ENCODE results near the gene ORAI3. TPM values are rescaled to one million over a fixed set of nuclear protein-coding genes. Genes with fewer than 3 reads are reported as not detected.
"Not testable (repeated sequence)": the region's sequence is repeated elsewhere in the genome, so short reads cannot be mapped to it uniquely, and the experiment has no call there.

Gene ORAI3
- total RNA-seq, 1 donor from 2014 or later, result 26.2 TPM

DNA sequence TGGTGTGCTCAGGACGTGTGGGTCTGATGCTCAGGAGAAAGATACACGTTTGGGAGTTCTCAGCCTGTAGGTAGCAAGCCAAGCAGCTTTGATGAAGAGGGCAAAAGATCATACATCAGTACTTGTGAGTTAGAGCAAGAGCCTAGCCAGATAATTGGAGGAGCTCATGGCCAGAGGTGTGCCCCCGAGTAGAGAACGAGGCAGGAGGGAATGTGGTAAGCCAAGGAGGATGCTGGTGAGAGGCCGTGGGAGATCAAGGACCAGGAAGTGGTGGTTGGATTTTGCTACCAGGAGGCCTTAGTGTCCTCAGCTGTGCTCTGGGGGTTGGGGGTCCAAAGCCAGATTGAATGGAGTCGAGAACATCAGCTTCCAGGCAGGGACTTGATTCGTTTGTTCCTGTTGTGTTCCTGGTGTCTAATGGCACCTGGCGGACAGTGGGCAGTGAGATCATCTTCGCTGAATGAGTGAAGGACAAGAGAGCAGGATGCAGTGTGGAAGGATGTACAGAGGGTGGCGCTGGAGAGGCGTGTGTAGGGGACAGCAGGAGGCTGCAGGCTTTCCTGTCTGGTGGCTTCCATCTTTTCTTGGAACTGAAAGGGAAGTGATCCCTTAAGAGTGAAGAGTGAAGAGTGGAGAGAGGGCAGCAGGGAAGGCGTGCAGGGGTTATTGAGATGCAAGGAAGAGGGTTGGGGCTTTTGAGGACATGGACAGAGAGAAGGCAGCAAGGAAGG is 13.9 kb upstream of the ORAI3 start:
- peak; percentile 19 for TF ChIP-seq CTCF (IDR thresholded peaks at IDR 0.05; ENCODE audit: unreplicated experiment)
- DNase-seq (ENCODE audit: low spot score in 2 of 2, unreplicated experiment in 2 of 2), result no peak
- Mint-ChIP-seq H3K4me3 (no peak overlapping the region), H3K27ac (no peak overlapping the region), H3K27me3 (ENCODE audit: low read depth) (no peaks in the 10 kb centered on the region), H3K9me3 (no peaks in the 10 kb centered on the region), H3K36me3 (peaks cover 38% of the 10 kb centered on the region), H3K4me1 (peaks cover 2% of the 10 kb centered on the region)

DNA sequence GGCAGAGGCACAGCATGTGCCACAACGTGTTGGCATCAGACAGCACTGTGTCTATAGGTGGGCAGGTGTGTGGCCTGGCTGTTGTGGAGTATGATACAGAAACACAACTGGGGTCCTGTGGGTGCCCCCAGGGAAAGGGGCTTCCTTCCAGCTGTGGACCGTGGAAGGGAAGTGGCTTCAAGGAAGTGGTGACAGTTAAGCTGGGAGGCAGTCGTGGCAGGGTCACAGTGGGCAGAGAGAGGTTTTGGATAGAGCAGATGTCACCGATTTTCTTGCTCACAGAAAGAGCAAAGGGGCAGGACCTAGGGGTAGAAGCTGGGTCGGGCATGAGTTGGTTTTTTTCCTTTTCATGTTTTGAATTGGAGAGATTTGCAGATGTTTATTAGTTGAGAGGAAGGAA is 11.2 kb upstream of the ORAI3 start:
- no peak for TF ChIP-seq CTCF (IDR thresholded peaks at IDR 0.05; ENCODE audit: unreplicated experiment)
- no peaks in the 10 kb centered on the region for H3K27me3 Mint-ChIP-seq (ENCODE audit: low read depth)
- peaks cover 2% of the 10 kb centered on the region for H3K4me1 Mint-ChIP-seq
- H3K9me3 Mint-ChIP-seq, result no peaks in the 10 kb centered on the region
- peaks cover 40% of the 10 kb centered on the region for H3K36me3 Mint-ChIP-seq
- DNase-seq (ENCODE audit: low spot score in 2 of 2, unreplicated experiment in 2 of 2), result no peak
- peak overlapping the region; percentile 4 for H3K27ac Mint-ChIP-seq
- H3K4me3 Mint-ChIP-seq, result no peak overlapping the region

- DNase-seq (ENCODE audit: low spot score in 2 of 2, unreplicated experiment in 2 of 2); H3K27me3 Mint-ChIP-seq (ENCODE audit: low read depth); H3K9me3 Mint-ChIP-seq; H3K4me3 Mint-ChIP-seq; H3K27ac Mint-ChIP-seq; H3K4me1 Mint-ChIP-seq: not testable (repeated sequence)
- peaks cover 50% of the 10 kb centered on the region for H3K36me3 Mint-ChIP-seq
Observed at GRCh38 chr16:30939571-30939970, 9.3 kb upstream of the ORAI3 start.

- no peak for DNase-seq (ENCODE audit: low spot score in 2 of 2, unreplicated experiment in 2 of 2)
Observed at GRCh38 chr16:30941600-30942425, 7.1 kb upstream of the ORAI3 start.

DNA sequence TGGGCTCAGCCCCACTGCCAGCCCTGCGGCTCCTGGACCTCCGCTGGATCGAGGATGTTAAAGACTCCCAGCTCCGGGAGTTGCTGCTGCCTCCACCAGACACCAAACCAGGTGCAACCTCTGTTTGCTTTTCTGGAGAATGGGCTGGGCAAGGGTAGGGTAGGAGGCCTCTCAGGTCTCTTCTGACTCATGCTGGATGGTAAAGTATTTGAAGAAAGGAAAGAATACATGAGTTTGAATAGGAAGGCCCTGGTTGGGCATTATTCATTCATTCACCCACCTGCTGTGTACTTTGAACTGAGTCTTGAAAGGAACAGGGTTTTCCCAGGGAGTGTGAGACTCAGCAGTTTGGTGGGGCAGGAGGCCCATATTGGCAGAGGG is 6.5 kb upstream of the ORAI3 start:
- TF ChIP-seq CTCF (IDR thresholded peaks at IDR 0.05; ENCODE audit: unreplicated experiment), result no peak
- no peak overlapping the region for H3K27ac Mint-ChIP-seq
- peaks cover 40% of the 10 kb centered on the region for H3K36me3 Mint-ChIP-seq
- H3K27me3 Mint-ChIP-seq (ENCODE audit: low read depth), result no peaks in the 10 kb centered on the region
- H3K9me3 Mint-ChIP-seq, result no peaks in the 10 kb centered on the region
- no peak for DNase-seq (ENCODE audit: low spot score in 2 of 2, unreplicated experiment in 2 of 2)
- H3K4me3 Mint-ChIP-seq, result no peak overlapping the region
- peaks cover 2% of the 10 kb centered on the region for H3K4me1 Mint-ChIP-seq

More at GRCh38 chr16:30941600-30942425, 7.1 kb upstream of the ORAI3 start:
- TF ChIP-seq CTCF (IDR thresholded peaks at IDR 0.05; ENCODE audit: unreplicated experiment), result peak; percentile 59
- Mint-ChIP-seq H3K4me1 (peaks cover 2% of the 10 kb centered on the region), H3K27ac (no peak overlapping the region), H3K9me3 (no peaks in the 10 kb centered on the region), H3K36me3 (peaks cover 45% of the 10 kb centered on the region), H3K27me3 (ENCODE audit: low read depth) (no peaks in the 10 kb centered on the region), H3K4me3 (no peak overlapping the region)

DNA sequence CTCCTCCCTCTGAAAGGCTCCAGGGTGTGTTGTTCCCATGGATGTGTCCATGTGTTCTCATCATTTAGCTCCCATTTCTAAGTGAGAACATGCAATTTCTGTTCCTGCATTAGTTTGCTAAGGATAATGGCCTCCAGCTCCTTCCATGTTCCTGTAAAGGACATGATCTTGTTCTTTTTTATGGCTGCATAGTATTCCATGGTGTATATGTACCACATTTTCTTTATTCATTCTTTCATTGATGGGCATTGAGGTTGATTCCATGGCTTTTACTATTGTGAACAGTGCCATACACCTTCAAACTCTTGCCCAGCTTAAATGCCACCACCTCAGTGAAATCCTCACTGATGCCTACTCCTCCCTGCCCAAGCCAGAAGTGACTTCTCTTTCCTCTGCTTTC is 4.5 kb upstream of the ORAI3 start:
- H3K4me1 Mint-ChIP-seq, result peaks cover 4% of the 10 kb centered on the region
- no peaks in the 10 kb centered on the region for H3K27me3 Mint-ChIP-seq (ENCODE audit: low read depth)
- no peak for TF ChIP-seq CTCF (IDR thresholded peaks at IDR 0.05; ENCODE audit: unreplicated experiment)
- H3K36me3 Mint-ChIP-seq, result peaks cover 35% of the 10 kb centered on the region
- no peak overlapping the region for H3K4me3 Mint-ChIP-seq
- no peak for DNase-seq (ENCODE audit: low spot score in 2 of 2, unreplicated experiment in 2 of 2)
- H3K9me3 Mint-ChIP-seq, result no peaks in the 10 kb centered on the region
- no peak overlapping the region for H3K27ac Mint-ChIP-seq
